CD4-positive, alpha-beta T cell treated with Interleukin-6 for 4 hours (primary cell): ENCODE data around the gene CLSTN1.

Experiments
- DNase-seq: peaks from one replicate; pipeline ENCODE4 v3.0.0-alpha.2; 2020; ENCODE audit warnings: mixed read lengths

Gene CLSTN1

GRCh38 chr1:9823943-9824701 is at the start of gene CLSTN1:
Gene CLSTN1 (minus strand): TSS chr1:9823965. CDS start chr1:9823733, 232 bp downstream.
- peak; percentile 94 for DNase-seq

DNA sequence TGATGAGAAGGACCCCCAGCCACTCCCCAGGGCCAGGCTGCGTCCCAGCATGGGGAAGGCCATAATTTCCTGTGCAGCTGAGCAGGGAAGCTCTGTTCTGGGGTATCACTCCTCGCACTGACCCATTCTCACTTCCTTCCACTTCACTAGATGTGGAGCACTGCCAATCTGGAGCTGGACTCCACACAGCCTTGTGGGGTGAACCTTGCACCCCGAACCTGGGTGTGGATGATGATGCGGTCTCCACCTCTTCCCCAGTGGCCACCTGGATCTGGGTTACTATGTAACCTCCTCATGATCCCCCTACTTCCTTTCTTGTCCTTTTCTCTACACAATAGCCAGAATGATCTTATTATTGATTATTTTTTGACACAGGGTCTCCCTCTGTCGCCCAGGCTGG is 49.6 kb upstream of the CLSTN1 start:
- DNase-seq: no peak

DNA sequence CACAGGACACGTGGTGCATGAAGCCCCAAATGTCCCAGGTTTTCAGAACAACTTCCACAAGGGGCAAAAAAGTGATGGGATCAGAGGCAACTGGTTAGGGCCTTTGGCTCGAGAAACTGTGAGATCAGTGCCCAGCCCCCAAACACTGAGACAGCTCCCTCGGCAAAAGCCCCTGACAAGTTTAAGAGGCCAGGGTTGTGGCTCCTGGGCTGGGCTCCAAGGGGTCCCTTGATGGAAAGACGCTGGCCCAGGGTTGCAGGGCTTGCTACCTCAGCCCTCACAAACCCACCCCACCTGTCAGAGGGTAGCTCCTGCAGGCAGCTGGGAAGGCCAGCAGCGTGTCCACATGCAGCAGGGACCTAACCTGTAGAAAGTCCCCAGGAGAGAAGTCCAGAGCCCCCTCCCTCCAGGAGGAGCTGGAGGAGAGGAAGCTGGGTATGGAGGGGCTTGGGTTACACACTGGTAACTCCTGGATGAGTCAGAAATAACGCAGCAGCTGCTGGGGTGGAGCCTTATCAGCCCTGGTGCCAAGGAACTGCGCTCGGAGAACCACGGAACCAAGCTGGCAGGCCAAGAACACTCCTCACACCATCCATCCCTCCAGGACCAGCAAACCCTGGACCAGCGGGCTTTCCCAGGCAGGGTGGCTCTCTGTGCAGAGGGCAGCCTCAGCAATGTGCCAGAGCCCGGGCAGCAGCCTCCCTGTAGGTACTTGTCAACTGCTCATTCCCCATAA is 48.8 kb upstream of the CLSTN1 start:
- no peak for DNase-seq

DNA sequence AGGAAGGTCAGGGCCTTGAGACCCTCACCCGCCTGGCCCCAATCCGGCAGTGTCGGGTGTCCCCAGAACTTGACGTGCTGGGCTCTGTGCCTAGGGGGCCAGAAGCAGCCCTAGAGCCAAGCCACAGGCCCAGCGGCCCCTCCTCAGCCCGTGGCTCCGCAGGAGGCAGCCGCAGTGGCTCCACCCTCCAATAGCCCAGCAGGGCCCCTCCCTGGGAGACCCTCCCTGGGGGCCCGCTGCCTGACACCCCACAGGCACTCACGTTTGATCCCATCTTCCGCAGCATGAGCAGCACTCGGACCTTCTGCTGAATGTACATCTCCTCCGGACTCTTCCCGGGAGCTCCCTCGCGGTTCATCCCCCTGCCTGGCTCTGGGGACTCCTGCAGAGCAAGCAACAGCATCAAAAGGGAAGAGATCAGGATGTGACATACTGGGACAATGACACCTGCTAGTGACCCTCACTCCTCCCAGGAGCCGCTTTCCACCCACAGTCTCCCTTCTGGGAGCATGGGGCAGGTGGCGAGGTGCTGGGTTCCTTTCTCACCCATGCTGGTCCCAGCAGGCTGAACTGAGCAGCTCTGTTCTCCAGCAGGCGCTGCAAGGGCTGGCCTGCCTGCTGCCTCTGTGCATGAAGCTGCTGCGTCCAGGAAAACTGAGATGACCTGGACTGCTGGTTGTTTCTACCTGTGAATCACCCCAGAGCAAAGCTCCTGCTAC is 48.1 kb upstream of the CLSTN1 start:
- no peak for DNase-seq

DNA sequence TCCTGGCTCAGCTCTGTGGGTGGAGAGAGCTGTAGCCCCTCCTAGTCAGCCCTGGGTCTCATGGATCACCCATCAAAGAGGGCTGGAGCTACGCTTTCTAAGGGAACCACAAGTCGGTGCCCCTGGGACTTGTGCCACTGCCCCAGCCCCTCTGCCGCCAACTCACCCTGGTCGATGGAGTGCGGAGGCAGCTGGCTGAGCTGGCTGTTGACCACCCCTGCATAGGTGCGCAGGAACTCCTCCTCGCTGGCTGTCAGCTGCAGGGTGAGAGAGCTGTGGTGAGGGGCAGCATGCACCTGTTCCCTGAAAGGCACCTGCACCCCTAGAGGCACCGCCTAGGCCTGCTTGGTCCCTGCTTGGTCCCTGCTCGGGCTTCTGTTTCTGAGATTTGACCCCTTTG is 47.3 kb upstream of the CLSTN1 start:
- no peak for DNase-seq

- no peak for DNase-seq
These were observed 46.8 kb upstream of the CLSTN1 start for GRCh38 chr1:9870572-9870971.

- no peak for DNase-seq
These were observed 46.1 kb upstream of the CLSTN1 start for GRCh38 chr1:9869831-9870251.

DNA sequence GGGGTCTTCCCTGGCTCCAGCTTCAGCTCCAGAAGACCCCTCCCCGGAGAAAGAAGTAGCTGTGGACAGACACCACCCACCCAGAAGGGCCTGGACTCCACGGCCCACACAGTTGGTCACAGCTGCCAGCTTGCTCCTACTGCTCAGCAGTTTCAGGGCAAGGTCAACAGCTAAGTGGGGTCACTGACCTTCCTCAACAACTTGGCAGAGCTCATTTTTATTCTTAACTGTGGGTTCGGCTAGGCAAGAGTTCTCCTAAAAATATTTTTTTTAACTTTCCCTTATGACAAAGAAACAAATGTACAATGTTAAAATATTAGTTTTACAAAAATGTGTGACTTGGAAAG is 44.5 kb upstream of the CLSTN1 start:
- DNase-seq: no peak

DNA sequence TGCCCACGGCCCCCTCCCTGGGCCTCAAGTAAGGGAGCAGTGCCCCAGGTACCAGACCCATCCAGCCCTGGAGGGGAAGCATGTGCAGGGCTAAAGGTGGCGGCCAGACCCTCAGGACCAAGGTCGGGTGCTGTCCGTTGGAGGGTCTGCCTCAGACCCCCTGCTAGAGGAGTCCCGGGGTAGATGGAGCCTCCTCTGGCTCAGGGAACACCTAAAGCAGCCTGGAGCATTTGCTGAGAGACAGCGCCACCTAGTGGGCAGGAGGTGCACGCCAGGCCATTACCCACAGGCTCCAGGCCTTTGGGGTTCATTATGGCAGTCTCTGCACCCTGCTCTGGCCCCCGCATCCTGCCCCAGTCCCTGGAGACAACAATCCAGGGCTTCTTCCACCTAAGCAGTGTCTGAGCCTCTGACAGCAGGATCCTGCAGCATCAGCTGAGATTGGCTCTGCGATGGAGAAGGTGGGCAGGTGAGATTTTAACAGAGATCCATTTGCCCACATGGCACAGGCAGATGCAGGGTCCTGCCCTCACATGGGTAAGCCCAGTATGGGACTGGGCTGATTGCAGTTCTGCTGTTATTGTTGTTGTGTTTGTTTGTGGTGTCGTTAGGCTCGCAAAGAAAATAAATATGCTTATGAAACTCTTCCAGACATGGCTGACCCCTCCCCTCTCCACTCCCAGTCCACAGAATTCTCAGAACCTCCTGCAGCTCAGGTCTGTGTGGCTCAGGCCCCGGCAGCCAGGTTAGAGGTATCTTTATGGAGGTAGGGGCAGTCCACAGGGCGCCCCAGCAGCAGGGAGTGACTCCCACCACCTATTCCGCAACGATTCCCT is 43.9 kb upstream of the CLSTN1 start:
- DNase-seq: peak; percentile 91

DNA sequence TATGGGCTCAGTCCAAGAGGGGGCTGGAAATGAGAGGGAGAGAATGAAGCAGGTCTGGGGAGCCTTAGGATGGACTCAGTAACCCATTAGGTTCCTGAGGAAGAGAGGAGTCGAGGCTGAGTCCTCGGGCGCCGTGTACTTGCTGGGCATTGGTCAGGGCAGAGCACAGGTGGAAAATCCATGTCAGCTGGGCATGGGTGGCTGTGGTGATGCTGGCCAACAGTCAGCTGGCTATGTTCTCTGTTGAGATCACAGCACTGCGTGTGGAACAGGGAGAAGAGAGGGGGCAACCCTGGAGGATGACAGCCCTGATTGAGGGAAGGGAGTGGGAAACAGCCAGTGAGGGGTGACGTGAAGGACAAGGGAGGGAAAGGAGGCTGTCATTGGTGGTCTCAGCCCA is 43.1 kb upstream of the CLSTN1 start:
- DNase-seq: no peak

DNA sequence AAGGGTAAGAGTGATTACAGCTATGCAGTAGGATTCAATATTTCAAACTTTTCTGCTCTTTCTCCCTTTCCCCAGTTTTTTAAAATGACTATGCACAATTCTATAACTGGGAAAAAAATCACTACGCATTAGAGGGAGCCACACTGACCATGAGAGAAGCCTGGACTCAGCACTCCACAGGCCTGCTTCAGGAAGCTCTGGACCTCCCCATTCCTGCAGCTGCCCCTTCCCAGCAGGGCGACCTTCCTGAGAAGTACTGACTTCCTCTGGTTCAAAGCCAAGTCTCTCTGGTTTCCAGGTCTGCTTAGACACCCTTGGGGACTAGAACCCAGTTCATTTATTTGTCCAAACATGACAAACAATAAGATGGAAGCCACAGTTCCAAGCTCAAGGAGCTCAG is 42.0 kb upstream of the CLSTN1 start:
- DNase-seq: no peak

- no peak for DNase-seq
These were observed 39.6 kb upstream of the CLSTN1 start for GRCh38 chr1:9863371-9863770.

DNA sequence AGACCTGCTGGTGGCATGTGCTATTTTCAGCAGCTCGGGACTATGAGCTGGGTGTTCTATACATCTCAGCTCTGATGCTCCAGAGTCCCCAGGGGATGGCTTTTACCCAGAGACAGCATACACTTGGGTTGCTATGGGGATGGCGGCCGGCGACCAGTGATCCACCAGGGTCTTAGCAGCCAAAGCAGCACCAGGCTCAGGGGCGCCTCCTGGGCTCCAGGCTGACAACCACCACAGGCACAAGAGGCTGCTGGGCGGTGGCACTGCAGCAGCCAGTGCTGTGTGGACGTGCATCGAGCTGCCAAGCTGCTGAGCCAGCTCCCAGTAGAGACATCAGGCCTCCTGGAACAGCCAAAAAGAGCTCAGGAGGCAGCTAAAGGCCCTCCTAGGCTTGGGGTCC is 37.6 kb upstream of the CLSTN1 start:
- DNase-seq: no peak

- no peak for DNase-seq
These were observed 37.1 kb upstream of the CLSTN1 start for GRCh38 chr1:9860887-9861286.

- no peak for DNase-seq
These were observed 35.7 kb upstream of the CLSTN1 start for GRCh38 chr1:9859281-9860014.

DNA sequence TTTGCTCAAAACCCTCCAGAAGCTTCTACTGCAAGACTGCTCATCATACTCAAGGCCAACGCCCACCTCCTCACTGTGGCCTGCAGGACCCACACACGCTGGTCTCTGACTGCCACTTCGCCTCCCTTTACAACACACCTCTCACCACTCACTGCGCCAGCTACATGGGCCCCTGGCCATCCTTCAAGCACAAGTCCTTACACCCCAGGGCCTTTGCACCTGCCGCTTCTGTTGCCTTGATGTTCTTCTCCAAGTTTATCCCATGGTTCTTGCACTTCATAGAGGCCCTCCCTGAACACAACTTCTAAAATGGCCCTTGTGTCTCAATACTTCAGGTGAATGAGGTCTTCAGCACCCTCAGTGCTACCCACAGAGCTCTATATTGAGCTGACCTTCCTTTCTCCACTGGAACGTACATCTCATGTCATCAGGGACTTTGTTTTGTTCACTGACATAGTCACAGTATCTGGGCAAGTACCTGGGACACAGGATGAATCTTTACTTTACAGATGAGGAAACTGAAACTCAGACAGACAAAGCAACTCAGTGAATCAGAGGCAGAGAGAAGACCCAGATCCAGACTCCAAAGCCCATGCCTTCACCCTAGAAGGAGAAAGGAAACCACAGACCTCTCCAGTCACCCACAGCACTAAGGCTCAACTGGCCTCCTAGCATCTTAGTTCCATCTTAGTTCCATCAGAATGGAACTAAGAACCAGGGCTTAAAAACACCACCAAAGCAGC is 34.7 kb upstream of the CLSTN1 start:
- DNase-seq: no peak

DNA sequence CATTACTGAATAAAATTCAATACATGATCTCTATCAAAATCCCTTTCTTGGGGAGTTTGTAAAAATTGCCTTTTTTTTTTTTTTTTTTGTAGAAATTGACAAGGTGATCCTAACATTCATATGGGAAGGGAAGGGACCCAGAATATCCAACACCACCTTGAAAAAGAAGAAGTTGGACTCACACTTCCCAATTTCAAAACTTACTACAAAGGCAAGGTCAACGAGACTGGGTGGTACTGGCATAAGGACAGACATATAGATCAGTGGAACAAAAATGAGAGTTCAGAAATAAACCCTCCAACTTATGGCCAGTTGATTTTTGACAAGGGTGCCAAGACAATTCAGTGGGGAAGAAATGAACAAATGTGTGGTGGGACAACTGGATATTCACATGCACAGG is 31.4 kb upstream of the CLSTN1 start:
- DNase-seq: no peak

DNA sequence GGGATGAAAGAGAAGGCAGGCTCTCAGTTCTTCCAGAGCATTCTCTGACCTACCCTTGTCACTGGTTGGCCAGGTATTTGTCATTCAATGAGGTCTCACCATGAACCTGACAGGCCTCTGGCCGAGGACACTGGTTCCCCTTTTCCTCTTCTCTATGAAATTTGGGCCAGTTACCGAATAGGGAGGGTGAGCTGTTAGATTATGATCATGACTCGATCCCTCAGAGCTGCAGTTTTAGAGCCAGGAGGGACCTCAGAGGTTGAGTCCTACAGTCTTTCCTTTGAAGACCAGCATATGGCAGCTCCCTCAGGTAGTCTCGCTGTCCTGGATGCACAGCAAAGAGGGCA is 29.5 kb upstream of the CLSTN1 start:
- DNase-seq: no peak

DNA sequence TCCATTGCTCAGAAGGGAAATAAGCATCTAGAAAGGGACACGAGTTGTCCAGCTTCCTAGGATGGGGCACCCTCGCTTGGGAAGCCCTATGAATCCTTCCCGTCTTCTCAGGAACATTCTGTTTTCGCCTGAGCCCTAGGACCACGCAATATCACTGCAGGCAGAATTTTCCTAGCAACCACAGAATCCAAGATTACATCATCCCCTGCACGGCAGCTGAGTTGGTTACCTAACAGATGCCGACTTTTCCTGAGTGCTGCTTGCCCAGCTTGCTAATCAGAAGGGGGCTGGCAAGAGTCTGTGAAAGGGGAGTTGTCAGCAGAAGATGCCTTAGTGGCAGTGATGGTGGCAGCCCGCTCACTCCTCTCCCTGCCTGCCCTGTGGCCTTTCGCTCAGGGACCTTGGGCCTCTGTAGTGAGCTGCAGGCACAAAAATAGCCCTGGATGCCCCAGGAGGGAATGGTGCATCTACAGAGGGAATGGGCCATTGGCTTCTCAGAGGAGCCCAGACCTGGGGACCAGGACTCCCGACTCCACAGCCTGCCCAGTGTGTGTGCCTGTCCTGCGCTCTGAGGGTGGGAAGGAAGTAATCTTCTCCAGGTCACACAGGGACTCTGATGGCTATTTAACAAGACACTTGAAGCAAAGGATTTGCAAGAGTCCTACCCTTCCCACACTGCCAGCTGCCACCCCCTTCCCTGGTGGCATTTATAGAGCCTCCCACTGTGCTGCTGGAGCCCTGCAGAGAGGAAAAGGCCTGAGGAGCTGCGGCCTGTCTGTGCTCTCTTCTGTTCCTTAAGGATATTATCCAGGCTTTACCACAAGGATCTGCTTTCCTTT is 28.9 kb upstream of the CLSTN1 start:
- DNase-seq: no peak

GRCh38 chr1:9852004-9852403 is 28.2 kb upstream of the CLSTN1 start:
- DNase-seq: no peak
